NCI-H82 treated with DMSO at 0.1 percent for 48 hours (cell line): ENCODE results near the gene DNAI7.

ENCODE experiments used
- DNase-seq: peaks from one replicate; lab custom pipeline; 2025; ENCODE audit not compliant: unreplicated experiment; lab: John Stamatoyannopoulos, UW

Gene DNAI7

GRCh38 chr12:25102402-25102801, 92.6 kb downstream of the DNAI7 start:
- no peak for DNase-seq

- no peak for DNase-seq
Observed at GRCh38 chr12:25101092-25101445, 93.9 kb downstream of the DNAI7 start.

- no peak for DNase-seq
Observed at GRCh38 chr12:25100194-25101091, 94.5 kb downstream of the DNAI7 start.

- no peak for DNase-seq
Observed at GRCh38 chr12:25099010-25099409, 96.0 kb downstream of the DNAI7 start.

GRCh38 chr12:25089738-25090137, 105.2 kb downstream of the DNAI7 start:
- no peak for DNase-seq

- DNase-seq: no peak
Observed at GRCh38 chr12:25087596-25087995, 107.4 kb downstream of the DNAI7 start.

- DNase-seq: no peak
Observed at GRCh38 chr12:25084816-25085215, 110.1 kb downstream of the DNAI7 start.

GRCh38 chr12:25083211-25083610, 111.7 kb downstream of the DNAI7 start:
- DNase-seq: no peak

- DNase-seq: no peak
Observed at GRCh38 chr12:25082628-25083027, 112.3 kb downstream of the DNAI7 start.

GRCh38 chr12:25079393-25079792, 115.6 kb downstream of the DNAI7 start:
- DNase-seq: no peak

GRCh38 chr12:25074954-25075353, 120.0 kb downstream of the DNAI7 start:
- no peak for DNase-seq

- DNase-seq: no peak
Observed at GRCh38 chr12:25074113-25074512, 120.8 kb downstream of the DNAI7 start.

- DNase-seq: no peak
Observed at GRCh38 chr12:25072906-25073650, 121.9 kb downstream of the DNAI7 start.

- no peak for DNase-seq
Observed at GRCh38 chr12:25071366-25071765, 123.6 kb downstream of the DNAI7 start.

GRCh38 chr12:25069224-25069623, 125.7 kb downstream of the DNAI7 start:
- no peak for DNase-seq

GRCh38 chr12:25065035-25065434, 129.9 kb downstream of the DNAI7 start:
- DNase-seq: no peak

GRCh38 chr12:25063873-25064628, 130.9 kb downstream of the DNAI7 start:
- DNase-seq: no peak

GRCh38 chr12:25058658-25059058, 136.3 kb downstream of the DNAI7 start:
- DNase-seq: no peak
